CD4-positive, alpha-beta T cell treated with Interleukin-2 at 100 ng/mL for 4 hours (primary cell): Measurements from ENCODE around the gene LRRK2.
"Not testable (repeated sequence)": the region's sequence is repeated elsewhere in the genome, so short reads cannot be mapped to it uniquely, and the experiment has no call there.

Experiments used
- DNase-seq: peaks from one replicate; pipeline ENCODE4 v3.0.0-alpha.2; 2020; ENCODE audit warnings: low spot score

Gene LRRK2

DNA sequence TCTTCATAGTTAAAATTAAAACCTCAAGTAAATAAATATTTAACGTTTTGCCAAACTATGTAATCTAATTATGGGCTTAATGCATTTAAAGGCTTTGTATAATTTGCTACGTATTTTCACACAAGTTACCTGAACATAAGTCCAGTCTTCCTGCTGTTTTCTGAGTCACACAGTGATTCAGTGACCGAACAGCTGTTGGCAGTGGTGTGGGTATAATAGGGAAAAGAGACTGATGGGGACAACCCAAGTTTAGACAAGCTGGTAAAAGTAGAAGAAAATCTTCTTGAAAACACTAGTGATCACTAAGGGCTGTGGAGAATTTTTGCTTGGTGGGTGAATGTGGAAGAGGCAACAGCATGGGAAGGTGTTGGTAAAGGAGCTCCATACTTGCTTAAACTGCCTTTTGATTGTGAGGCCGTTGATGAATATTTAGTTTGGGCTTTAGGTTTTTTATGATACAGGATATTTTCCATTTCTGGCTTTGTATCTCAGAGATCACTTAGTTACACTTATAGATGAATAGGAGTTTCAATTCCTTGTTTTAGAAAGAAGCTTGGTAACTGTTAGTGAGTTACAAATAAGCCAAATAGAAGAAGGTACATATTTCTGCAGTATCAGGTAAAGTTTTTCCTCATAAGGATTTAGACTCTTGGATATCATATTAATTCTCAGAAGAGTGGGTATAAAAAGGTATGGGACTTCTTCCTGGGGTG is 23.9 kb downstream of the LRRK2 start:
- DNase-seq, result no peak

DNA sequence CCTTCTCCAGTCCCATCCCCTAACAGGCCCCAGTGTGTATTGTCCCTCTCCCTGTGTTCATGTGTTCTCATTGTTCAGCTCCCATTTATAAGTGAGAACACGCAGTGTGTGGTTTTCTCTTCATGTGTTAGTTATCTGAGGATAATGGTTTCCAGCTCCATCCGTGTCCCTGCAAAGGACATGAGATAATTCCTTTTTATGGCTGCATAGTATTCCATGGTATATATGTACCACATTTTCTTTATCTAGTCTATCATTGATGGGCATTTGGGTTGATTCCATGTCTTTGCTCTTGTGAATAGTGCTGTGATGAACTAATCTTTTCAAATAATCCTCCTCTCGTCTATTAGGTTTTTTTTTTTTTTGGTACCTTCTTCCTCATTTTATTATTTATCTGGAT is 25.9 kb downstream of the LRRK2 start:
- DNase-seq, result not testable (repeated sequence)

DNA sequence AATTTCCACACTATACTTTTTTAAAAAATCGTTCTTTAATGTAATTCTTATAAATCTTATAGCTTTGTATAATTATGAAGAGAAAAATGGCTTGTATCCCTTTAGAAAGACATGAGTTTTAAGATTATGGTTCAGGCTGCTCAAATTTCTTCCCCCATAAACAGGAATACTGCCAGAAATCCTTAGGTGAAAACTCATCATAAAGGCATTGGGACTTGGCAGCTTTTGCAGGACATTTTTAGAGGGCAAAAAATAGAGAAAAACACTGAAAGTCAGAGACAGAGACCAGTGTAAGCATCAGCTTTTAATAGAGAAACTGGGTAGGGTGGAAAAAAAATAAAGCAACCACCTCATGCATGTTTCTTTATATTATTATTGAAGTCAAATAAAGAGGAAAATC is 29.1 kb downstream of the LRRK2 start:
- DNase-seq, result no peak

DNA sequence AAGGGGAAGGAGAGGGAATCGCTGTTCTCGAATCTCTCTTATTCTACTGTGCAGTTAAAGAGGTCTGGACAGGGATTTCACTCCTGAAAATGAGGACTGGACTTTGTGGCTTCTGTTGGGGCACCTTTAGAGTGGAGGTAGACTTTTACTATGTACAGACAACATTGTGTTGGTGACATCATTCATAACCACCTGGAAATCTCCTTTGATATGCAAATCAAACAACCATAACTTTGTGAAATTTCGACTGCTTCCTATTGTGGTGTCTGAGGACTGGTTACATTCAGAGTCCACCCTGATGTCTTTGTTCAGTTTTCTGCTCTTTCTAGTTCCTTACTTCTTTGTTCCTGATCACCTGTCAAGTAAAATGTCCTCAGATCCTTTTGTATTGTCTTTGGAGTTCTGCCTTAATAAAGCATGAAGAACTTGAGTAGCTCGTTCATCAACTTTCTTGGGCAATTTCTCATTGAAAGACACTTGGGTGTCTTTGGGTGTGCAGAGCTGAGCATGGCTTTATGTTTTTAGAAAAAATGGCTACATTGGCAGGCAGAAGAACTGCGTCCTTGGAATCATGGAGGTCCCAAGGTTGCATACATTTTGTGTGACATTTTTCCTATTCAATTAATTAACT is 29.8 kb downstream of the LRRK2 start:
- no peak for DNase-seq

DNA sequence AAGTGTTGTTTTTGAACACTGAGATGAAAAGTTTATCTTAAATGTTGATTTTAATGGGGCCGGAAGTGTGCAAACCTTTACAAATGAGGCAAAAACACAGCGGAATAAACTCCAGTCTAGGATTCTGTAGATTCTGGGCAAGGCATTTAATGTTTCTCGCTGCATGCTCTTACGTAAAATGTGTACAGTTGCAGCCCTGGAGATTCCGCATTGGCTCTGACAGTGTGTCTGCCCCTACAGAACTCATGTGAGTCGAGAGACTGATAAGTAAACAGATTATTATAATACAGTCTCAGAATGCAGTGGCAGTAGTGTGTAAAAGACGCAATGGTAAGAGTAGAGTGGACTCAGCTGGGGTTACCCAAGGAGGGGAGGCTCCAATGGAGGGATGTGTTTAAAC is 33.6 kb downstream of the LRRK2 start:
- DNase-seq, result no peak

DNA sequence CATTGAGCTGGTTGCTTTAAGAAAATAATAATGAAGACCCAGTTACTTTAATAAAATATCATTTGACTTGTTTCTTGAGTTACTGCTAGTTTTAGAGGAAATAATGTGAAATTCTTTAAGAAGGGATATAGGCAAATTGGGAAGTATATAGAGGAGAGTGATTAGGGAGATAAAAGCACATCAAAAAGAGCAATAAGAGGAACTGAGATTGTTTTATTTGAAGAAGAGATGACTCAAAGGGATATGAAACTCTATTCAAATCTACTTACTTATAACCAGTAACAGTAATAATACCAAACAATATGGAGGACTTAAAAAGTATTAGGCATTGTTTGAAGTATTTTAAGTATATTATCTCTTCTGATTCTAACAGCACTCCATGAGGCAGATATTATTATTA is 37.1 kb downstream of the LRRK2 start:
- no peak for DNase-seq

DNA sequence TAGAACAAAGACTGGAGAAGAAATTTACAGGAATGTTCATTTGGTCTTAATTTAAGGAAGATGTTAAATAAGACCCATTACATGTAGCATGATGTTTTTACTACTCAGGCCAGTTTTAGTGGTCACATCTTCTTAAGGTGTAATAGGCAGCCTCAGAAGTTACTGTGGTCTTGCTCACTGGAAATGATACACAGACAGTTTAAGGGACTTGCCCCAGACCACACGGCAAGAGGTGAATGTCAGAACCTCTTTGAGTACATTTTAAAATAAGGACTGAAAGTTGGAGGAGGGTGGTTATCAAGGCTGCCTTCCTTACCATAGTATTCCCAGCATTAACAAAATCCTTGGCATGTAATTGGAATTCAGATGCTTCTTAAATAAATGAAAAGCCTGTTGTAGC is 37.9 kb downstream of the LRRK2 start:
- no peak for DNase-seq

DNA sequence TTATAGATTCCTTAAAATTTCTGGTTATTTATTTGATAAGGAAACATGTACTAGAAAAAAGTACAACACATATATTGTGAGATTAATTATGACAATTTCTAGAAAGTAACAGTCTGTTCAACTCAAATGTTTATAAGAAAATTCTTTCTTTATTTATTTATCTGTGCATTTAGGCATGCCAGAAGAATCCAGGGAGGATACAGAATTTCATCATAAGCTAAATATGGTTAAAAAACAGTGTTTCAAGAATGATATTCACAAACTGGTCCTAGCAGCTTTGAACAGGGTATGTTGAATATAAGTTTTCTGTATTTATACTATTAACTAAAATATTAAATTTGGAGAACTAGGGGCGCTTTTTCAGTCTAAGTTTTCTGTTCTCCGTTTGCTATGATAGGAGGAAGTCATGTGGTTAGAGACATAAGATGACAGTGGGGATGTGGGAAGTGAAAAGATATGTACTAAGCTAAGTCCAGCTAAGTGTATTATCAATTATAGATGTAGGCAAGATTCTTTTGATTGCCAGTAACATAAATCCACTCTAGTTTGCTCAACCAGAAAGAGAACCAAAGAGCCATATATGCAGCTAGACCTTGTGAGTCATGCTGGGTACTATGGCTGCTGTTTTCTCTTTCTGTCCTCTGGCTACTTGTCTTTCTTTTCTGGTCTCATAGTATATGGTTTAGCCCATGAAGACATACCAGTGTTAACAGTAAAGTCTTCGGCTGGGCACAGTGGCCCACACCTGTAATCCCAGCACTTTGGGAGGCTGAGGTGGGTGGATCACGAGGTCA is 39.0 kb downstream of the LRRK2 start:
- no peak for DNase-seq

DNA sequence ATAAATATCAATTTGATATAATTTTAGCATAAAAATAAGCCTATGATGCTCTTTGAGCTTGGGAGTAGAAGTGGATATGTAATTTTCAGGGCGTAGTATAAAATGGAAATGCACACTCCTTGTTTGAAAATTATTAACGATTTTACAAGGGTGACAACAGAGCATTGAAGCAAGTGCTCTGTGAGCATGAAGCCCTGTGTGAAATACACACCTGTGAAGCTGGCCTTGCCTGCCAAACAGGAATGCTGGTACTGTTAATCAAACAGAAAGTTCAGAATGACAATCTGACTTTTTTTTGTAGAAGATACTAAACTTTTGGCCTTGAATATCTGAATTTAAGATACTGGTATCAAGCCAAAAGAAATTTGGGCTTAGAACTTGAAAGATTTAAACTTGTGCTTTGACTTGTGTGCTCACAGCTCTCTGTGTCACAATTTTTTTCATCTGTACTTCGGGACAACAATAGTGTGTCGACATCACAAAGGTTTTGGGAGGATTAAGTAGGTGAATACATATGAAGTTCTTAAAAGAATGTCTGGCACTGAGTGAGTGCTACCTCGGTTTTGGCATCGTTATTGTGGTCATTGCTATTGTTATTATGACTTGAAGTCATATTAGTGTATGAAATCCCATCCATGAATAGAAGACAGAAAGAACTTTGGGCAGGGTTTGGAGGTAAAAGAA is 47.3 kb downstream of the LRRK2 start:
- no peak for DNase-seq

DNA sequence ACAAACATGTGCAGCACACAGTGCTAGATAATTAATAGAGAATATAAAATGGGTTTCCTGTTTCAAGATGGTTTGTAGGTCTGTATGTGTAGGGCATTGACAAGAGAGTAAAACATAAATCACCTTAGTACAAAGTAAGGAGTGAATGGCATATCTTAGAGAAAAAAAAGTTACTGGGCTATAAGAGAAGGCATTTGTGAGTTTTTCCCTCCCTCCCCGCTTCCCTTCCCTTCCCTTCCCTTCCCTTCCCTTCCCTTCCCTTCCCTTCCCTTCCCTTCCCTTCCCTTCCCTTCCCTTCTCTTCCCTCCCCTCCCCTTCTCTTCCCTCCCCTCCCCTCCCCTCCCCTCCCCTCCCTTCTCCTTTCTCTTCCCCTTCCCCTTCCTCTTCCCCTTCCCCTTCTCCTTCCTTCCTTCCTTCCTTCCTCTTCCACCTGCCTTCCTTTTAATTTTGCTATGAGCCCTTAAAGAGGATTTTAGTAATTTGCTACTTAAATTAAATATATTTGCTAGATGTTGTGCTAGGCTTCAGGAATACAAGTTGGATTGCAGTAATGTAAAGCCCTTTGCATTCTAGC is 57.1 kb downstream of the LRRK2 start:
- no peak for DNase-seq

DNA sequence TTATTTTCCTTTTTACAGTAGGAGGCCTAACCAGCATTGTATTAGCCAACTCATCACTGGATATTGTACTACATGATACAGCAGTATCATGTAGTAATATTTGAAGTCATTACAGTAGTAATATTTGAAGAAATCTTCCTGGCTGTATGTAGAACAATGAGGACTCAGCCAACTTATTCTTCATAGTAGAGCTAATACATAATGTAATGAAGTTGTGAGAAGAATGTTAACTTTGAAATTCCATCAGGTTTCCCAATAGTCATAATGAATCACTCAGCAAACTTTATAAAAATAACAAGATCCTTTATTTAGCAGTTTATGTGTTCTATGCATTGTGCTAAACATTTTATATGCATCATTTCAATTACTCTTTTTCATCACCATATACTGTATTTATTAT is 61.8 kb downstream of the LRRK2 start:
- no peak for DNase-seq

DNA sequence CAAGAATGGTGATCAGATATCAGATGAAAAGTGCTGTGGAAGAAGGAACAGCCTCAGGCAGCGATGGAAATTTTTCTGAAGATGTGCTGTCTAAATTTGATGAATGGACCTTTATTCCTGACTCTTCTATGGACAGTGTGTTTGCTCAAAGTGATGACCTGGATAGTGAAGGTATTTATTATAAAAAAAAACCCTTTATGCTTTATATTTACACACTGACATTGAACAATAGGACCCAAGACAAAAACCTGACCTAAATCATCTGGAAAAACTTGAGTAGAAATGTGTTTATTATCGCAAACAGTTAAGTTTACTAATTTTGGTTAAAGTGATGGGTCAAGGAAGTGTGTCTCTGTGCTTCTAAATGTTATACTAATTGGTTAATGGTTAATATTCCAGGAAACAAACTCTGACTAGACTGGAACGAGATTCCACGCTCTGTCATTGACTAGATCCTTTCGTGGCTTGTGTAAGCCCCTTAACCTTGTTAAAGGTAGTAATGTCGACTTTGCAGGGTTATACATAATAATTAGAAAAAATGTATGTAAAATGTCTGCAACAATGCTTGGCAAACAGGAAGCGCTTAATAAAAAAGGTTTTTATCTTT is 62.7 kb downstream of the LRRK2 start:
- no peak for DNase-seq

DNA sequence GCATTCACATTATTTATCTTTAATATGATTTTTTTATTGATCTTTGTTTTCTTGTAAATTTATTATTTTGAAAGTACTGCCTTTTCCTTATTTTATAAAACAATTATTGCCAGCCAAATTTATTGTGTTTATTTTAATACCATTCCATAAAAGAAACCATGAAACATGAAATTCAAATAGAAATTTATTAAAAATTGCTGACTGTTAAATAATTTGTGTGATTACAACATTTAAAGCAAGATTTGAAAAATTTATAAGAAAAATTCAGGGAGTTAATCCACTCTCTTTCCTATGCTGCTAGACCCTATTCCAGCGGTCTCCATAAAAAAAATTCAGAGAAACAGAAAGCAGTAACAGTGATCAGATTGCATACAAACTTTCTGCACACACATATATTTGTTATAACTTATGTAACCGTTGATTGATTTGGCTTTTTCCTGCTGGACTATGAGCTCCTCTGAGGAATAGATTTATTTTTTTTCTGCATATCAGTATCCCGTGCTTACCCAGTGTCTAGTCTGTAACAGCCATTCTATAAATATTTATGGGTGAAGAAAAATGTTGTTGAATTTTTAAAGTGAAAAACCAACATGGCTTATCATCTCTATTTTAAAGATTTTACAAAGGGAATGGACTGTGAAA is 68.1 kb downstream of the LRRK2 start:
- no peak for DNase-seq

DNA sequence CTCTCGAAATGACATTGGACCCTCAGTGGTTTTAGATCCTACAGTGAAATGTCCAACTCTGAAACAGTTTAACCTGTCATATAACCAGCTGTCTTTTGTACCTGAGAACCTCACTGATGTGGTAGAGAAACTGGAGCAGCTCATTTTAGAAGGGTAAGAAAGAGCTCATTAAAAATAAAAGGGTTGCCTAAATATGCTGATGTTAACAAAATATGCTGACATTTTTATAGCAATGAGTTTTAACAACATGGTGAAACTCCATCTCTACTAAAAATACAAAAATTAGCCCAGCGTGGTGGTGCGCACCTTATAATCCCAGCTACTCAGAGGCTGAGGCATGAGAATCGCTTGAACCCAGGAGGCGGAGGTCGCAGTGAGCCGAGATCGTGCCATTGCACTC is 73.5 kb downstream of the LRRK2 start:
- no peak for DNase-seq

DNA sequence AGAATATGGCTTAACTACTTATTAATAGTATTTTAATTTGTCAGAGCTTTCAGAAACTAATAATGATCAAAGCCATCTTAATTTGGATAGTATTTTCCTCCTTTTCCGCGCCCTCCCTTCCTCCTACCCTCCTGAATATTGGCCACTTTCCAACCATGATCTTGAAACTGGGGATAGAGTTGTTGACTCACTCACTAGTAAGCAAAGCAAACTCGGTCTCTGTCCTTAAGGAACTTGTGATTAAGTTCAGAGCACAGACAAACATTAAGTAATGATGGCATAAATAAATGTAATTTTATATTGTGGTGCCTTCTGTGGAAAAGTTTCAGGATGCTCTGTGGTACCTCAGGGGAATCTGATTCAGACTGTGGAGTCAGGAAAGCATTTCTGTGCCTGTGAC is 75.7 kb downstream of the LRRK2 start:
- DNase-seq, result no peak

DNA sequence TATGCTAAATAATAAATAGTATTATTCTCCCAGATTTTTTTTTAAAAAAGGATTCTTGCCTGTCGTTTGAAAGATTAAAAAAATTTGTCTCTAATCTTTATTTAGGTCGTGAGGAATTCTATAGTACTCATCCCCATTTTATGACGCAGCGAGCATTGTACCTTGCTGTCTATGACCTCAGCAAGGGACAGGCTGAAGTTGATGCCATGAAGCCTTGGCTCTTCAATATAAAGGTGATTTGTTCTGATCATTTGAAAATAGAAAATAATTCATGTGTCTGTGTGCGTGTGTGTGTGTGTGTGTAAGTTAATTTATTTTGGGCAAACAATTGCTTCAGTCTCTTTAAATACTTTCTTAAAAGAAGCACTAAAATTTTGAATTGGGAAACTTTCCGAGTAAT is 84.2 kb downstream of the LRRK2 start:
- DNase-seq, result no peak

DNA sequence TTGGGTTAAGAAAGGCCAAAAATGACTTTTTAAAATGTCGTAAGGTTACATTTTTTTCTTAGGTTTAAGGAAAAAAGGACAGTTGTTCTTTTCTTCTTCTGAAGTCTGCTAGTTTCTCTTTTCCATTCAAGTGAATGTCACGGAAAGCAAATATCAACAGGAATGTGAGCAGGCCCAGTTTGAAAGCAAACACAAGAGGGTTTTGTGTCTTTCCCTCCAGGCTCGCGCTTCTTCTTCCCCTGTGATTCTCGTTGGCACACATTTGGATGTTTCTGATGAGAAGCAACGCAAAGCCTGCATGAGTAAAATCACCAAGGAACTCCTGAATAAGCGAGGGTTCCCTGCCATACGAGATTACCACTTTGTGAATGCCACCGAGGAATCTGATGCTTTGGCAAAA is 85.4 kb downstream of the LRRK2 start:
- DNase-seq, result no peak

DNA sequence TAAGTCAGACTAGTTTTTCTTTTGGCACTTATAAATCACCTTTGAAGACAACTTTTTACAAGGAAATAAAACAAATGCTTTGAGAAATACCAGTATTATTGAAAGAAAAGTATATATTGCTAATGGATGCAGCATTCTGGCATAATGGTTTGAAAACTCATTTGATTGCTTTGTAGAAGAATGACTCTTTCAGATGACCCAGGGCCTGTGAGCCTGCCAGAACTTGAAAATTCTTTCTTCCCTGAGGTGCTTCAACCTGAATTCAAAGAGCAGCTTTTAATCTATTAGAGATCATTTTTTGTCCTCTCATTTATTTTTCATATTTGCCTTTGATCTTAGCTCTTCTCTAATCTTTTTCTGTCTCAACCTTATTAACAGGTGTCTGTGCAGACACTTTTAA is 87.4 kb downstream of the LRRK2 start:
- no peak for DNase-seq

DNA sequence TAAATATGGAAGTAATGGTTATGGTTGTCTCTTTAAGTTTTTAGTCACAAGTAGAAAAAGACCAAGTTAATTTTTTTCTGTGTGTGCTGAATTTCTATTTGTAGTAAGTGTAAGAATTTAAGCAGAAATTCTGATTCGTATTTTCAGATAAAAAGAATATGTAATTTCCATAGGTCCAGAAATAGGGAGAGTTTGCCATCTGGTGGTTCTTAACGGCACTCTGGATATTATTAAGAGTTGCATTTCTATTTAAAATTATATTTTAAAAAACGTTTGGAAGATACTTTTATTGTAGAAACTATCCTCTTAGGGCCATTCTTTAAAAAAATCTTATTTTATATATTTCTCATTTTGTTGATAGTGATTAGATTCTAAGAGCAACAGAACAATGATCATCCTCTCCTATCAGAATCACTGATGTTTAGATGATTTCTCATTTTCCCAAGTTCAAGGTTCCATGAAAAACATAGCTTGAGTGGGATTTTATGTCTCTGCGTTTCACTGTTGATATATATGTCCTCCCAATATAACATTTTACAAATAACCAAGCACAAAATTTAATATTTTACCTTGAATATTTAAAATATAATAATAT is 88.3 kb downstream of the LRRK2 start:
- DNase-seq, result no peak

DNA sequence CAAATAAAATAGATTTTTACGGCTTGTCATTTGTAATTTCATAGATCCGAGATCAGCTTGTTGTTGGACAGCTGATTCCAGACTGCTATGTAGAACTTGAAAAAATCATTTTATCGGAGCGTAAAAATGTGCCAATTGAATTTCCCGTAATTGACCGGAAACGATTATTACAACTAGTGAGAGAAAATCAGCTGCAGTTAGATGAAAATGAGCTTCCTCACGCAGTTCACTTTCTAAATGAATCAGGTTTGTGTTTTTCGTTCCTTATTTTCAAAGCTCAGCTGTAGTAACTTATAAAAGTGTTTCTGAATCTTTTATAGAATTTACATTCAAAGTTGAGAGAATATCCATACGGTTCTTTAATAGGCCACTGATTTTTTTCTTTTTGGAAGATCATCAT is 89.1 kb downstream of the LRRK2 start:
- no peak for DNase-seq

DNA sequence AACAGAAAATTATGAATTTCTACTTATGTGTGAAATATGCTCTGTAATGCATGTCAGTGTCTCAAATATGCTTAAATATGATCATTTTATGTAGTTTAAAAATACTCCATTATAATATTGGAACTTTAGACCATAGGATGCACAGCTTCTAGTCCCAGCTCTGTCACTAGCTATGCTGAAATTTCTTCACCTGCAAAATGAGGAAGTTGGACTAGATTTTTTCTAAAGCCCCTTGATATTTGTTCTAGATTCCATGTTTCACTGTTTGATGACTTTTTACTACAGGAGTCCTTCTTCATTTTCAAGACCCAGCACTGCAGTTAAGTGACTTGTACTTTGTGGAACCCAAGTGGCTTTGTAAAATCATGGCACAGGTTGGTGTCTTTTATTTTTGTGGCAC is 90.1 kb downstream of the LRRK2 start:
- no peak for DNase-seq
